NK-92 treated with Interleukin-12 subunit alpha and Interleukin-12 subunit beta, amount 100 ng/mL, for 24 hours (cell line): Measurements from ENCODE around the gene IDS.
A peak's percentile ranks its signal among the peaks of the same experiment; 100 is the strongest.
"Not testable (repeated sequence)": the region's sequence is repeated elsewhere in the genome, so short reads cannot be mapped to it uniquely, and the experiment has no call there.

ENCODE experiments used
- DNase-seq: peaks from one replicate; lab custom pipeline; 2025; lab: John Stamatoyannopoulos, UW

IDS gene

DNA sequence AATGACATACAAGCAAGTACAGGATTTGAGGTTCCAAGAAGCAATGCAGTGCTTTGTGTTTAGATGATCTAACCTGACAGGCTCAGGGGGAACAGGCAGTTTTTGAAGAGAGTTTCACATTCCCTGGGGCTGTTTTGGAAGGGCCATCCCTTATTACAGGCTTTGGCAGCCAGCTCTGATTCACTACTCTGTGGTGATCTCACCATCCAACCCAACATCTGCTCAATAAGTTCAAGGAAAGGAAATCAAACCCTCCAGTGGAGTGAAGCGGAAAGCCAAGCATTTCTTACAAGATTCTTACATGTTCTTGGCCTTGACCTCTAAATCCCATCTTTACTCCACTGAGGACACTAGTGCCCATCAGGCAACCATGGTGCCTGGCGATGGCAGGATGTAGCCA lies 7.5 kb downstream of the IDS start:
- no peak for DNase-seq

DNA sequence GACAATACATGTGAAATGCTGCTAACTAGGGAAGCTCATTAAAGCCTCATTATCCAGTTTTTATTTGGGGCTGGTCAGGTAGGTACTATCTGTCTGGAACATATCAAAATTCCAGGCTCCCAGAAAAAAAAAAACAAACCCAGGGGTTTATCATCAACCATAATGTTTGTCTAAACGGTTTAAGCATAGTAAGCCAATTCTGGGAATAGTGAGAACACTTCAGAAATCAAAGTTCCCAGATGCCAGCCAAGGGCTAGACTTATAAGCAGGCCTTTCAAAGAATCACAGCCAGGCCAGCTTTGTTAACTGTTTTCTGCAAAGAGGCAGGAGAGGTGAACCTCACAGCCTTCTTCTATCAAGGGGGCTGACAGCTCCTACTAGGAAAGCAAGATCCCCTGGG lies 8.1 kb downstream of the IDS start:
- no peak for DNase-seq

DNA sequence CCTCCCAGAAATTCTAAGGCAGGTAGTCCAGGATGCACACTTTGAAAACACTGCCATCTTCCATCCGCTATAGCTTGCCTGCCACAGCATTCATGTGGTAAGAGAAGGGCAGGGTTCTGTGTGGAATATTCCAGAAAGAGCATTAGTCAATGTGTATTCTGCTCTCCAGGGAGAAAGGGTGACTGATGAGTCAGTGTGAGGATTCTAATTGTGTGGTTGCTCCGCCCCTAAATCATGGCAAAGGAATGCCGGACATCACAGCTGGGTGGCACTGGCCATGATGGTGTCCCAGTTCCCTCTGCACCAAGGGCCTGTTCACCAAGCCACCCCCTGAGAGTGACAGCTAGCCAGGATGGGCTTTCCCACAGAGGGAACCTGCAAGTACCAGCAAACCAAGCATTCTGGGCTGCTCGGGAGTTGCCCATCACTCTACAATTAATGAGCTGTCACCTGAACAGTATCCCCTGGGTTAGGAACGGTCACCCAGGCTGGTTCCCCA lies 9.5 kb downstream of the IDS start:
- no peak for DNase-seq

DNA sequence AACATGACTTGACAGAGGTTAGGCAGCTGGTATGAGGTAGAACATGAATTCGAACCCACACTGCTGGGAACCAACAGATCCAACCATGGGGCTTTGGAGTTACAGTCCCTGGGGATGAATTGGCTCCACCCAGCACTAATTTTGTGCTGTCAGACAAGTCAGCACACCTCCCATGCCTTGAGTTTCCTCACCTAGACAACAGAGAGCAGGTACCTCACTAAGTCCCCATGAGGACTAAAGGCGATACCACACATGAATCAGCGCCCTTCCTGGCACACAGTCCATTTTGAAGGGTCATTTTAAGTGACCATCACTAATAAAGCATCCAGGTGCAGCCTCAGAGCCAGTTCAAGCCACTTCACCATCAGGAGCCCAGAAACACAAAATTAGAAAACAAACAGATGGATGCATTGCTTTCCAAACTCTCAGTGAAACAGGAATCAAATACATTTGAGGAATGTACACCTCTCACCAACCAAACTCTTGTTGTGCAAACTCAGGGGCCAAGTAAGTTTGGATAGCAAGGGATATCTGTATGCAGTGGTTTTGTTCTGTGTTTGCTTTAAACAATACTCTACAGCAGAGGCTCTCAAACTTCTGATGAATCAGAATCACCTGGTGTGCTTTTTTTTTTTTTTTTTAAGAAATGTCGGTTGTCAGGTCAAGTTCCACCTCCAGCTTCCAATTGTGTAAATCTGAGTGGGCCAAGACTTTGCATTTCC lies 10.1 kb downstream of the IDS start:
- no peak for DNase-seq

DNA sequence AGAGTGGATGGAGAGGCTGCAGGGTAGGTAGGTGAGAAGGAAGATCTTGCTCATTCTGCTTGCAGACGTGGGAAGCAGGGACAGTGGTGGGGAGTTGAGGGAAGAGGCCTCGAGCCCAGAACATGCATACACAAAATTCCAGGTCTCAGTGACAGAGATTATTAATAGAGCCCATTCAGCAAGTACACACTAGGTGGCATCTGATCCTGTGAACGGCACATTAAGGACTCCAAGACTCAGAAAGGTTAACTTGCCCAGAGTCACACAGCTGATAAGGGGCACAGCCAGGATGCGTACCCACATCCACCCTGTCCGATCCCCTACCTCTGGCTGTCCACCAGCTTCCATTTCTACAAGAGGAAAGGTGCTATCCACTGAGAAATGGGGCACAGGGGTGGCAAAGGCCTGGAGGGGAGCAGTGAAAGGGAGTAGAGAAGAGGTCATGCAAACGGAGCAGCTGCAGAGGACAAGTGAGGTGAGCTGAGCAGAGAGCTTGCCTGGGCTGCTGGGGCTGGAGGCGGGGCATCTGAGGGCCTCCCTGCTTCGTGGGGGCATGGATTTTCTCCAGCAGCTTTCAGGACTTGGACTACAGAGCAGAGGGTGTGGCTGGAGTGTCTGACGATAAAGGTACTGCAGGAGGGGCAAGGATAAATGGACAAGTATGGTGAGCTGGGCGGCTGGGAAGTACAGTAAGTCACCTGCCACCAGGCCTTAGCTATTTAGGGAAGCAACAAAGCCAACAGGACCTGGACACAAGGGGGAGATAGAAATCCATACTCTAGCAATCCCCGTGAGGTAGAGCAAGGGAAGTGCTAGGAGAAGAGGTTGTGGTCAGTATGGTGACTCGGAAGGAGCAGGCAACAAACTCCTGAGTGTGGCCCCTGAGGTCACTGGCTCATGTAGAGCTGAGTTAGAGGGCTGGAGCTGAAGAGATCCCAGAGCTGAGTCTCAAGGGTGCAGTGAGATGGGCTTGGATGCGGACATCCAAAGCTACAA lies 11.2 kb downstream of the IDS start:
- no peak for DNase-seq

DNA sequence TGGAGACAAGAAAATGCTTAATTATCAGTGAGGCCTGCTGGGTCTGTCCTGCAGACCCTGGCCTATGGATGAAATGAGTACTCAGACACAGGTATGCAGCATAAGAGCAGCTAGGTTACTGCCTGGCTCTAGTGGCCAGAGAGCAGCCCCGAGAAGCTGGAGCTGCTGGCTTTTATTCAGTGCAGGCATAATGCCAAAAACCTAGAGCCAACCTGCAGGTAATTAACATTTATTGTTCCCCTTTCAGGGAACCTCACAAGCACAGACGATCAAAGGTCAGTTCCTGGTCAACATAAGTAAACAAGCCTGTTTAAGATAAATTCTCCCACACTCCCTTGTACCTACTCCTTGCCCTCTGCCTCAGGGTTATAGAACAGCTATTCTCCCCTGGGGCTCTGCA lies 13.3 kb downstream of the IDS start:
- DNase-seq = no peak

DNA sequence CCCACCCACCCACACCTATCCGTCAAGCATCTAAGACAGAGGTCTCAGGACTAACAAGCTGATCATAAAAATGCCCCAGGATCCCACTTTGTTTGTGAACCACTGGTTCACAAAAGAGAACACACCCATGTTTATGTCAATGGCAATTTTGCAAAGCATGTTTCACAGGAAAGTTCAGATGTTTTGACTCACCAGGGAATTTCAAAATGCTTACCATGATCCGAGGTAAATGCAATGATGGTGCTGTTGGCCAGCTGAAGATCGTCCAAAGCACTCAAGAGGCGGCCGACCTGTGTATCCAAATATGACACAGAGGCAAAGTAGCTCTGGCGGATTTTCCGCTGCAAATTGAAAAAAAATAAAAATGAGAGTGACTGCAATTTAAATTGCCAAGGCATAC lies 15.0 kb downstream of the IDS start:
- no peak for DNase-seq

DNA sequence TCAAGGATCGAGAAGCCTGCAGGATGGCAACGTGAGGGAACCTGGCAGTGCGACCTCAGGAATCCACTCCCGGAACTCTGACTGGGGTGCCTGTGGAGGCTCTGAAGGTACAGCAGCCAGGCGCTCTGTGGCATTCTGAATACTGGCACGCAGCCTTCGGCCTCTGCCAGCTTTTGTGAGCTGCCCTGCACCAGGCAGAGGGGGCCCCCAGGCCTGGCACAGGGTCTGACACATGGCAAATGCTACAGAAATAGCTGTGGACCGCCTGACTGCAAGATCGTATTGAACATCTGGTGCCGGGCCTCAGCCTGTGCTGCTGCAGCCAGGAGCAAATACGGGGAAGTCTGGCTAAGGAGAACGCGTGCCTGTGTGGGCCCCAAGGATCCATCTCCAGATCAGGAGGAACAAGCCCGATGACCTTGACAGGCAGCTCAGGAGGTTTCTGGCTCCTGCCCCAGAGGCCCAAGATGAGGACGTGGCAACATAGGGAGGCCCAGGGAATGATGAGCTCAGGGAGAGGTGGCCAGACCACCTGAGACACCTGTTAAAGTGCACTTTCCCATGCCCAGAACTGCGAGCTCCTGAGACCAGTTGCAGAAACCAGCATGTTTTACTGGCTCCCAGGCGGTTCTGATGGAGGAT lies 16.6 kb downstream of the IDS start:
- not testable (repeated sequence) for DNase-seq

DNA sequence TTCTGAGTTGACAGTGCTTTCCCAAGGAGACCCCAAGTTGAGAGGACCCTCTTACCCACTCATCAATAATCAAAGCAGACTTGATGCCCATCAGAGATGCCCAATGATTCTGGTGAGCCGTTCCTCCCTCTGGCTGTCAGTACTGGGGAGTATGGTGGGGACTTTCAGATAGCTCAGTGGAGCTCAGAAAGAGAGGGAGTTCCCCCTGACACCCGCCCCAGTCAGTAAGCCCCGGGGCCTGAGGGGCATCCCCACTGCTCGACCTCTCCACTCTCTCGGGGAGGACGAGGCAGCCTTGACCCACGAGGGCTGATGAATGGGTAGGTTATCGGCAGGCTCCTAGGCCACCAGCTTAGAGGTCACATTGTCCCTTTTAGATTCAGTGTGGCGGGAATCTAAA lies 17.1 kb downstream of the IDS start:
- not testable (repeated sequence) for DNase-seq

DNA sequence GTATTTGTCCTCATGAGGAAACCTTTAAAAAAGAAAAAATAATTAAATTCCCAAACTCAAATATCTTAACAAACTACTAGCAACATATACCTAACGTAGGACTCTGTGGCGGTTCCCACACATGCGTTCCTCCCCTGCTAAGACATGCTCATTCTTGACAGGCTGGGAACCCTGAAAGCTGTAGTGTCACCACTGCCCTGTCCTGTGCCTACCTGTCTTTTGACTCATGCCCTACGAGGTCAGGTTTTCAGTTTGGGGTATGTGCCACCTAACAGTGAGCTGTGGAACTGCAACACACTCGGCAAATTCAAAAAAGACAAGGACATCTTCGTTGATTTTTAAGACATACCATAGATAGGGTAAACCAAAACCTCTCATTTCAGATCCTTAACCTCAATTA lies 17.8 kb downstream of the IDS start:
- no peak for DNase-seq

DNA sequence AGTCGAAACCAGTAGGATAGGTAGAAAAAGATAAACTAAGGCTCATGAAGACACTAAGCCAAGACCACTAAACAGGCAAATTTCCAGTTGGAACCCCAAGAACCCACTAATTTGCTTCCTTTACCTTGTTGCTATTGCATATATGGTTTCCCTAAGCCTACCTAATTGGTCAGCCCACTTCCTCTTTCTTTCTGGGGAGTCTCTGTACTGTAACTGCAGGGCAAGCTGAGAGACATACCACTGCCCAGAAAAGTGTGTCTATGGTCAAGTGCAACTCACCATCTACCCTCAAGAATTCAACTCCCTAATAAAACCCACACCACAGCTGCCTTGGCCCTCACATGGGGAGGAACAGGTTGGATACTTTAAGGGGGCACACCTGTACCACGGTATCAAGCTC lies 28.6 kb downstream of the IDS start:
- DNase-seq = no peak

DNA sequence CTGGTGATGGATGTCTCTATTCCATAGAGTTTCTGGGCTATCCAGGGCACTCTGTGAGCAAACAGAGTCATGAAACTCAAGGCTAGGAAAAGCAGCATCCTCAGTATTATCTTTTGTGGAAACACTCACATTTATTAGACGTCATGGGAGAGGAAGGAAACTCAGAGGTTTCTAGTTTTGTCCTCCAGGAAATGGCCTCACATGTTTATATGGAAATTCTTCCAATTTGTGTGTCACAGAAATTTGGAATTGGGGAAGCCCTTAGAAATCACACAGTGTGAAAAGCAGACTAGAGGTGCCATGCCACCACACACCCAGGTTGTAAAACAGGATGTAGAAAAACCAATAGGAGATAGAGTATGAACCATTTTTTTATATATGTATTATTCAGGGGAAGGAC lies 31.1 kb downstream of the IDS start:
- no peak for DNase-seq

DNA sequence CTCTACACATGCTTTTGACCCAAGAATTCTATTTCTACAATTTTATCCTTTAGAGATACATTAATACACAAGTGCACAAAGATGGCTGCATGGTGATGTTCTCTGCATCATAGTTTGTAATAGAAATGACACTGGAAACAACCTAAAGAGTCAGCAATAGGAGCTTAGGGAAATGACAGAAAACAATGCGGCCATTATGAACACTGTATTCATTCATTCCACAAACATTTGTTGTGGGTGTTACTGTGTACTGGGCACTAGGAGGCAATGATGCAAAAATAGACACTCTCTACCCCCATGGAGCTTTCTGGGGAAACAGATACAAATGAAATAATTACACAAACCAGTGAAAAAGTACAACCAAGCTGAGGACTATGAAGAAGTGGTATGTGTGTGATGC lies 32.0 kb downstream of the IDS start:
- no peak for DNase-seq

DNA sequence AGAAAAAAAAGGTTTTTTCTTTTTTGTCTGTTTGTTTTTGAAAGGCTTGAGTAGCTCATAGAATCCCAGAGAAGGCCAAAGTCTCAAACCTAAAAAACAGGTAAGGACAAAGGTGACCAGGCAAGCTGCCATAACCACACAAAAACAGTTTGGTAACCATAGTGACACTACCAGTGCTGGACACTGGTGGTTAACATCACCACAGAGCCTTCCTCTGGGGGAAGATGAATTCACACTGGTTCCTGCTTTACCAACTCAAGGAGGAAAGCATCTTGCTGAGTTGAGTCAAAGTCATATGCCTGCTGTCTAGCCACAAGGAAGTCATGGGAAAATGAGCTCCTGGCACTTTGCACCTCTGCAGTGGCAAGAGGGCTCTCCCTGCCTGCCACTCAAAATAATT lies 32.5 kb downstream of the IDS start:
- DNase-seq = no peak

DNA sequence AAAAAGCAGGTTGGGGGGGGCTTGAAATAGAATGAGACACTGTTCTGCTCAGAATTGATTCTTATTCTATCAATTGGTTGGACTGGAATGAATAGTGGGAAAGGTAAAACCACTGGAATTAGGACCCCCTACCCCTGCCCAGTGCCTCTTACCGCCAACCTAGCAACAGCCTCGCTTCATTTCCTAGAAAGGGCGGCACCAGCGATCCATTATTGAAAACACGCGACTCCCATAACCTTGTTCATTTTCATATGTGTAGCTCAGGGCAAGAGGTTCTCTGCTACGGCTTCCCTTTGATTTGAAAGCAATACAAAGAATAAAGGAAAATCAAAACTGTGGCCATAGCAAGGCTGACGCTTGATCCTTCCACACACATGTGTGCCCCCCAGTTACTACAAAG lies 33.7 kb downstream of the IDS start:
- no peak for DNase-seq

DNA sequence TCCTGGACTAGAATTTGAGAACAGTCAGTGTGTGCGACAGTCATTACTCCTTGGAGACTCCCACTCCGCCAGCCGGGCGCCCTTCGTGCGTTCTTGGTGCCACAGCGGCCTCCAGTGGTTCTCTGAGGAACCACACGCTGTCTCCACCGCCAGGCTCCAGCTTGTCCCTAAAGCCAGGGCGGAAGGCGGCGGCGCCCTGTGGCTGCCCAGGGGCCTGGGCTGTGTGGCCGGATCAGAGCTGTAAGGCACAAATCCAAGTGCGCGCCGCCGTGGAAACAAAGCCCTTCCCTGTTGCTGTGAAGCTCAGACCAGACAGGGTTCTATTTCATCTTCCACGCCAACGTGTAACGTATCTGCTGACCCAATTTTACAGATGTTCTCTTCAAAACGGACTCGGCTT lies 34.2 kb downstream of the IDS start:
- peak; percentile 8 for DNase-seq

DNA sequence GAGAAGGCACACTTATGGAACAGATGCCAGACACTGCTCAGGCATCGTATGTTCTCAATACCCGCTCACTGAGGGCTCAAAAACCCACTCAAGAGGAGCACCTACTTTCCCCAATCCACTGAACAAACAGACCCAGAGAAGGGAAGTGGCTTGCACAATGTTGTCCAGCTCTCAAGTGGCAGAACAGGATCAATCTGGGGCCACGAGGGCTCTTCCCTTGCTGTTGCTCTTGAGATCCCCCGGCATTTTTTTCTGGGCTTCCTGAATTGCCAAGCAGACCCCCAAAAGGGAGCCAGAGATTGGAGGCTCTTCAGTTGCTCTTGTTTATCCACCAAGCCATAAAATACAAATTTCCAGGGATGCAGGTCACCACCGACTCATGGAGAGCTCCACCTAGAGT lies 35.7 kb downstream of the IDS start:
- no peak for DNase-seq

DNA sequence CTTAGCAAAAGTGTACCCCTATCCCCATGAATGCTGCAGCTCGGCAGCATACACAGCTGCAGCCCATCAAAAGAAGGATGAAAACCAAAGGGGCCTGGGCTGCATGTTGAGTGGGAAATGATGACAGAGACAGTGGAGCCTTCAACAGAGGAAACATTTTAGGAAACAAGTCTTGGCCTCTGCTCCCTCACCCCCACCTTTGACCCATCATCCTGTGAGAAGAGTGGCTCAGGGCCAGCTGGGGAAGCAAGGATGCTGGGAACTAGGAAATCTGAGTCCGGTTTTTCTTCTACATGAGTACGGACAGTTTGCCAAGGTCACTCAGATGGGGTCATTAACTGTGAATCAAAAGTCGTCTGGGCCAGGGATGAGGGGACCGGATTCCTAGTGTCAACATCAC lies 37.2 kb downstream of the IDS start:
- DNase-seq = no peak

DNA sequence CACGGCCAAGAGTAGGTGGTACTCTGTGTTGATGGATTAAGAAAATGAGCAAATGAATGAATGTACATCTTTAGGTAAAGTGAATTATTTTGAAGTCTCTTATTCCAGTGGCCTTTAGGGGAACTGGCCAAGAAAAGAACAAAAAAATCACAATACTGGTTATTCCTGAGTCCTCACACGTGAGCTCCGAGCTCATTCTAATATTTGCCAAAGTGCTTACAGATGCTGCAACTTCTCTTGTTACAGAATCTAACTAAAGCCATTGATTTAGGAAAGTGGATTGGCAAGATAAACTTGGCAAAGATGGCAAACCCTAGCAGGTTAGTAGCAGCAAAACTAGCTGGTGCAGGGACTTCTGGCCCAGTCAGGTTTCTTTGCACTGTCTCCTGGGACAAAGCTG lies 37.6 kb downstream of the IDS start:
- DNase-seq = no peak

DNA sequence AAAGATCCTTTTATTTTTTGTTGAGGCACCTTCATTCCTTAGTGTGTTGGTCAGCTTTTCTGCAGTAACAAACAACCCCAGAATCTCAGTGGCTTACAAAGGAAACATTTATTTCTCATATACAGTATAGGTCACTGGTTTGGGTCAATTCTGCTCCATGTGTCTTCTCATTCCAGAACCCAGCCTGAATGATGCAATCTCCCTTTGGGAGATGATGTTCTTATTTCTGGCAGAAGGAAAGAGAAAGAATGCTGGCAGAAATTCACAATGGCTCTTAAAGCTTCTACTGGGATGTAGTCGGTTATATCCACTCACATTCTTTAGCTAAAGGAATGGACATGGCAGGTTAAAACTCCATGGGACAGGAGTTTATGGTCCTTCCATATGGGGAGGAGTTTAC lies 42.3 kb downstream of the IDS start:
- DNase-seq = no peak

DNA sequence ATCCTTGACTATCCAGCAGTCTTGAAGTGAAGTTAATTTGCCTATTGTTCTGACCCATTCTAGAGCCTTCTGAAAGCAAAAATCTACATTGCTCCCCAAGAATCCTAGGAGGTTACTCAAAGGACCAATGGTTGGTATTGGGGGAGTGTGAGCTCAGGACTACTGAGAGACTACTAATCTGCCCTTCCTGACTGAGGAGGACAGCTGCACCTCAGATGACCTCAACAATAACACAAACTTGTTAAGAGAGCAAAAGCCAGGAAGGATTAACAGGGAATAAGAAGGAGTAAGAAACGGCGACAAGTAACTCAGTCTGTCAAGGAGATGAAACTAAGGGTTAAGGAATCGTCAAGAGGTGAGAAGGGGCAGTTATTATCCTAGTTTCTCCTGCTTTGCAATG lies 43.4 kb downstream of the IDS start:
- no peak for DNase-seq

DNA sequence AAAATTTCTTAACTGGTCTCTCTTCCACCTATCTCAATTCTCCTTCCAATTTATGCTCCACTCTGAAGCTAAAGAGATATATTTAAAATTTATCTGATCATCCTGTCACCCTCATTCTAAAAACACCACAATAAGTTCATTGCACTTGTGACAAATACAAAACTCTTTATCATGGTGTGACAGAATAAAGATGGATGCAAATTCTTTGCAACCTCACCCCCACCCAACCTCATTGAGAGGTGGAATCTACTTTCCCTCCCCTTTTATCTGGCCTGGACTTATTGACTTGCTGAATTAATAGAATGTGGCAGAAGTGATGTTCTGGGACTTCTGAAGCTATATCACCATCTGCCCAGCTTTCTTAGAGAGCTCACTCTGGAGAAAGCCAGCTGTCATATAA lies 46.5 kb downstream of the IDS start:
- no peak for DNase-seq
